Transverse colon (tissue), 4 donors: Measurements from ENCODE around the gene RBM44. TPM values are rescaled to one million over a fixed set of nuclear protein-coding genes. Genes with fewer than 3 reads are reported as not detected.

Experiments
- DNase-seq: peaks from one replicate; pipeline ENCODE4 v3.0.0-alpha.2; 2019
- H3K27ac ChIP-seq, 4 donors: fragments of 200-600 bp; sonication (generic); 2 replicates each; pipeline ENCODE4 v1.5.1; 2016 to 2018; ENCODE audit warnings: inconsistent platforms in 4 of 4
- H3K27me3 ChIP-seq: fragments of 200-600 bp; sonication (generic); 2 replicates; pipeline ENCODE4 v1.5.1; 2017; ENCODE audit warnings: inconsistent platforms
- H3K36me3 ChIP-seq, 4 donors: fragments of 200-600 bp; sonication (generic); 2 replicates each; pipeline ENCODE4 v1.5.1; 2017 to 2019; ENCODE audit warnings: inconsistent platforms in 4 of 4
- H3K4me1 ChIP-seq, 4 donors: fragments of 200-600 bp; sonication (generic); 2 replicates each; pipeline ENCODE4 v1.5.1; 2017 to 2020; ENCODE audit warnings: inconsistent platforms in 4 of 4
- H3K4me3 ChIP-seq, 4 donors: fragments of 200-600 bp; sonication (generic); 1 replicate in 1 of 4; 2 replicates in 3 of 4; pipeline versions ENCODE4 v1.5.1 to v1.6.1; 2017 to 2019; ENCODE audit warnings: inconsistent platforms in 4 of 4
- H3K9me3 ChIP-seq, 2 donors: fragments of 200-600 bp; sonication (generic); 2 replicates each; pipeline ENCODE4 v1.5.1; 2017 to 2019; ENCODE audit warnings: inconsistent platforms in 2 of 2
- EP300 ChIP-seq: sonication (generic); formaldehyde crosslinking; IDR thresholded peaks from one replicate; pipeline ENCODE4 v1.6.1; 2017; ENCODE audit warnings: antibody characterized with exemption, low read depth
- POLR2A ChIP-seq: fragments of 450-650 bp; IDR thresholded peaks from one replicate; pipeline ENCODE4 v1.6.1; 2016; ENCODE audit warnings: antibody characterized with exemption, mild to moderate bottlenecking, moderate library complexity
- POLR2AphosphoS5 ChIP-seq, 3 donors: sonication (generic); formaldehyde crosslinking; IDR thresholded peaks; one replicate each; pipeline ENCODE4 v1.6.1; 2016; ENCODE audit warnings: antibody characterized with exemption in 3 of 3
- WGBS, 2 donors: methylation state at CpG; one replicate each; pipeline ENCODE4 v1.1.5; 2018; ENCODE audit warnings: low coverage in 1 of 2; 5-methylcytosine and 5-hydroxymethylcytosine counted together
- in situ Hi-C, 4 donors: fragments of 200-750 bp; cut with MboI; loops; one replicate each; pipeline versions ENCODE4 v1.15.0 to v1.15.1; 2017; ENCODE audit warnings: low sequenced_read_pairs in 3 of 4, low pct_ligation_motif_present in 1 of 4, low pct_unique_long_range_greater_than_20kb in 1 of 4
- intact Hi-C: fragments of 100-400 bp; cut with DNase I; formaldehyde crosslinking; loops from one replicate; pipeline ENCODE4 v1.15.1; 2023; ENCODE audit warnings: low total_unique reads
- total RNA-seq, 4 donors: library from RNA; depleted of rRNA; stranded (reverse); fragments of >200 nt; gene quantifications; one replicate each; pipeline ENCODE4 v1.1.0, GENCODE V29; 2016
- TF ChIP-seq, protein P1 (sequence below), 5 experiments: fragments of 200-600 bp in 3 of 5; fragments of 450-650 bp in 2 of 5; sonication (generic) in 3 of 5; IDR thresholded peaks; 1 replicate in 2 of 5; 2 replicates in 3 of 5; pipeline ENCODE4 v1.5.1; 2016 to 2017; ENCODE audit warnings: antibody characterized with exemption in 5 of 5, inconsistent platforms in 3 of 5, mild to moderate bottlenecking in 2 of 5, moderate library complexity in 1 of 5

The RBM44 gene
- total RNA-seq, 4 donors from 2014 or later: 0.27 to 1.2 (median 0.95) TPM; not detected in 1

DNA sequence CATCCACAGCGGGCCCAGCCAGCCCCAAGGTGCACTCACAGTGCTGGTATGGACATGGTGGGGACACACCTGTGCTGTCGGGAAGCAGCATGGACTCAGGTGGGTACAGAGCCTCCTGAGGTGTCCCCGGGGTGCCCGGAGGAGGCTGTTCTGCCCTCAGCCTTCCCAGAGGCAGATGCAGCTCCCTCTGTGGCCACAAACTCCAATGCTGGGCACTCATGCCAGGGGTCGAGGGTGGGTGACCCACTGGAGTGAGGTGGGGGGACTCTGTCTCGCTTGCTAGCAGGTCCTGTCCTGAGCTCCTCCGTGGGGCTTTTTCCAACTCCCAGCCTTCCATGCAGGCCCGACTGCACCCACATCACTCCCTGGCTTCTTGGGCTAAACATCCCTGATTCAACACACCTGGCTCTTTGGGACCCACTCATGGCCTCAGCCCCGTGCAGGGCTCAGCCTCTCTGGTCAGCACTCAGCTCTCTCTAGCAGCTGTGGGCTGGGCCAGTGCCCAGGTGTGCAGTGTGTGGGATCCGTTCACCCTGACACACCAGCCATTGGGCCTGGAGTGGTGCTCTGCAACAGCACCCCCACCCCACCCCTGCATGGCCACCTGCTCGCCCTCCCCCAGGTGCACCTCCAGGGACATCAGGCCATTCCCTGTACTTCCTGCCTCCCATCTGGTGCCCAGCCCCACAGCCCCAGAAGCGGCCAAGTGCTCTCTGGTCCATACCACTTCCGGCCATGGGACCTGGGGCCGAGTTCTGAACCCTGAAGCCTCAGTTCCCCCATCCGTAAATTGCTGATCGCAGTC lies 76.9 kb downstream of the RBM44 start:
- Histone ChIP-seq H3K27ac (peak overlapping the region; percentile 62 to 94 (median 86)), H3K4me3 (no peak overlapping the region), H3K9me3 (no peaks in the 10 kb centered on the region), H3K27me3 (no peaks in the 10 kb centered on the region), H3K4me1 (peaks cover 19 to 45% (median 33%) of the 10 kb centered on the region in 4 donors), H3K36me3 (no peaks in the 10 kb centered on the region)
- intact Hi-C loops (no loop called here), in situ Hi-C loops (no loop called here)
- no peak for DNase-seq
- WGBS, 2 donors: 78% methylated on average over 11 of the region's 16 CpGs; no CpG with 5 or more reads in 1 of the 2 donors
- TF ChIP-seq, protein P1, sequence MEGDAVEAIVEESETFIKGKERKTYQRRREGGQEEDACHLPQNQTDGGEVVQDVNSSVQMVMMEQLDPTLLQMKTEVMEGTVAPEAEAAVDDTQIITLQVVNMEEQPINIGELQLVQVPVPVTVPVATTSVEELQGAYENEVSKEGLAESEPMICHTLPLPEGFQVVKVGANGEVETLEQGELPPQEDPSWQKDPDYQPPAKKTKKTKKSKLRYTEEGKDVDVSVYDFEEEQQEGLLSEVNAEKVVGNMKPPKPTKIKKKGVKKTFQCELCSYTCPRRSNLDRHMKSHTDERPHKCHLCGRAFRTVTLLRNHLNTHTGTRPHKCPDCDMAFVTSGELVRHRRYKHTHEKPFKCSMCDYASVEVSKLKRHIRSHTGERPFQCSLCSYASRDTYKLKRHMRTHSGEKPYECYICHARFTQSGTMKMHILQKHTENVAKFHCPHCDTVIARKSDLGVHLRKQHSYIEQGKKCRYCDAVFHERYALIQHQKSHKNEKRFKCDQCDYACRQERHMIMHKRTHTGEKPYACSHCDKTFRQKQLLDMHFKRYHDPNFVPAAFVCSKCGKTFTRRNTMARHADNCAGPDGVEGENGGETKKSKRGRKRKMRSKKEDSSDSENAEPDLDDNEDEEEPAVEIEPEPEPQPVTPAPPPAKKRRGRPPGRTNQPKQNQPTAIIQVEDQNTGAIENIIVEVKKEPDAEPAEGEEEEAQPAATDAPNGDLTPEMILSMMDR (IDR thresholded peaks at IDR 0.05): no peak
- no peak for TF ChIP-seq POLR2A
- TF ChIP-seq POLR2AphosphoS5 (IDR thresholded peaks at IDR 0.05): no peak
- no peak for TF ChIP-seq EP300

DNA sequence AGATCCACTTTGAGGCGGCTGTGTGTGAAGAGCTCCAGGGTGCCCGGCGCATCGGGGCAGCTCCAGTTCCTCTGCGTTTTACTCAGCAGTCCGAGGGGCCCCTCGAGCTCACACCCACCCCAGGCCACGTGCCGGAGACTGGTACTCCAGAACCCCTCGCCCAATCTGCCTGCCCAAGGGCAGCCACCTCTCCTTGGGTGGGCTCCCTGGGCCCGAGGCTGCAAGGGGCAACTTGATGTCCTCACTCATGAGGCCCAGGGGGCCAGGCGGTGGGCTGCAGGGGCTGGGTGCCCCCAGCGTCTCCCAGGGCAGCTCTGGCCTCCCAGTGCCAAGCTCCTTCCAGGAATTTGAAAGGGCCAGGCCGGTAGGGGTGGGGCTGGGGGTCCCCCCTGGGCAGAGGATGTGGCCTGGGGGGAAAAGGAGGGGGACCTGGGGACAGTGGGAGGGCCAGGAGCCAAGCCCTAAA lies 77.5 kb downstream of the RBM44 start:
- intact Hi-C loops: no loop called here
- TF ChIP-seq POLR2A (no peak), EP300 (no peak), POLR2AphosphoS5 (IDR thresholded peaks at IDR 0.05) (no peak)
- TF ChIP-seq, protein P1 (IDR thresholded peaks at IDR 0.05): no peak
- Histone ChIP-seq H3K4me1 (peaks cover 19 to 45% (median 32%) of the 10 kb centered on the region in 4 donors), H3K27me3 (no peaks in the 10 kb centered on the region), H3K4me3 (no peak overlapping the region), H3K36me3 (no peaks in the 10 kb centered on the region), H3K9me3 (no peaks in the 10 kb centered on the region), H3K27ac (peak overlapping the region; percentile 38 to 94 (median 86))
- DNase-seq: no peak
- in situ Hi-C loops: no loop called here
- 75% methylated on average over 7 of the region's 14 CpGs; no CpG with 5 or more reads in 1 of the 2 donors for WGBS, 2 donors

DNA sequence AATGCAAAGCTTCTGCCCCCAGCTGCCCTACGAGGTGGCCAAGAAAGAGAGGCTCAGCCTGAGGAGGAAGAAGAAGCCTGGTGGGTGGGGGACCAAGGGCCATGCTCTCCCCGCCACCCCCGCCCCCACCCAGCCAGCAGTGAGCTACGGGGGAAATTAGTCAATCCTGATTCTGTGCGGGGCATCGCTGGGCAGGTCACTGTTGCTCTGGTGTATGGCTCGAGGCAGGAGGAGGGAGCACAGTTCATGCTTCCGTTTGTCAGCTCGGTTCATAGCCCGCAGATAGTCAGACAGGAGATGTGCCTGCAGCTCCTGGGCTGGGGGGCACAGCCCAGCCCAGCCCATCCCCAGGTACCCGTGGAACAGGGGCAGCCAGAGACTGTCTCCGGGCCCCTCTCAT lies 78.0 kb downstream of the RBM44 start:
- H3K27me3 ChIP-seq: no peaks in the 10 kb centered on the region
- H3K4me3 ChIP-seq: no peak overlapping the region
- intact Hi-C loops: no loop called here
- WGBS, 2 donors: 68% methylated on average over 10 of the region's 12 CpGs; no CpG with 5 or more reads in 1 of the 2 donors
- H3K4me1 ChIP-seq: peaks cover 16 to 45% (median 31%) of the 10 kb centered on the region in 4 donors
- in situ Hi-C loops: no loop called here
- no peaks in the 10 kb centered on the region for H3K36me3 ChIP-seq
- H3K9me3 ChIP-seq: no peaks in the 10 kb centered on the region
- TF ChIP-seq EP300 (no peak), POLR2A (no peak), POLR2AphosphoS5 (IDR thresholded peaks at IDR 0.05) (no peak)
- TF ChIP-seq, protein P1 (IDR thresholded peaks at IDR 0.05): no peak
- DNase-seq: no peak
- H3K27ac ChIP-seq: peak overlapping the region; percentile 38 to 94 (median 86)

DNA sequence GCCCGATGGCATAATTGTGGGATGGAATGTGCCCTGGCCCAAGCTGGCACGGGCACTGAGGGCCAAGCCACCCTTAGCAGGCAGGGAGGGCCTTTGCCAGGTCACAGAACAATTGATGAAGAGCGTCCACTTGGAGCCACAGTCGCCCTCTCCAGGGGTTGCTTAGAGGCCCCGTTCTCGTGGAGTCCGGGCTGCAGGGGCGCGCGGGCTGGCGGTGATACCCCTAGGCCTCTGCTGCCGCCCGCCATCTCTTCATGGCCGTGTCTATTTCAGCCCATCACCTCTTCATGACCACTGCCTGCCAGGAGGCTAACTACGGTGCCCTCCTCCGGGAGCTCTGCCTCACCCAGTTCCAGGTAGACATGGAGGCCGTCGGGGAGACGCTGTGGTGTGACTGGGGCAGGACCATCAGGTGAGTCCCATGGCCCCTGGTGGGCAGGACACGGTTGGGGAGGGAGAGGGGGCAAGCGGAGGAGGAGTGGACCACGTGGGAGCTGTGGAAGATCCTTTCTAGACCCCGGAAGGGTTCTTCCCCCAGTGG lies 78.4 kb downstream of the RBM44 start:
- Histone ChIP-seq H3K4me1 (peaks cover 14 to 44% (median 28%) of the 10 kb centered on the region in 4 donors), H3K27ac (peak overlapping the region; percentile 38 to 94 (median 86)), H3K36me3 (no peaks in the 10 kb centered on the region), H3K27me3 (no peaks in the 10 kb centered on the region), H3K4me3 (no peak overlapping the region), H3K9me3 (no peaks in the 10 kb centered on the region)
- 93% methylated on average over 23 of the region's 23 CpGs; no CpG with 5 or more reads in 1 of the 2 donors for WGBS, 2 donors
- in situ Hi-C loops: no loop called here
- DNase-seq: no peak
- intact Hi-C loops: no loop called here
- no peak for TF ChIP-seq POLR2AphosphoS5 (IDR thresholded peaks at IDR 0.05)
- no peak for TF ChIP-seq EP300
- TF ChIP-seq POLR2A: no peak
- TF ChIP-seq, protein P1 (IDR thresholded peaks at IDR 0.05): no peak
